Kidney epithelial cell (primary cell): Measurements from ENCODE around the gene PCMTD2. TPM values are rescaled to one million over a fixed set of nuclear protein-coding genes. Genes with fewer than 3 reads are reported as not detected.
"Not testable (repeated sequence)": the region's sequence is repeated elsewhere in the genome, so short reads cannot be mapped to it uniquely, and the experiment has no call there.

Experiments
- DNase-seq: peaks from one replicate; pipeline ENCODE4 v3.0.0-alpha.2; 2010; ENCODE audit warnings: low read depth
- H3K27me3 ChIP-seq: 2 replicates; pipeline ENCODE4 v1.6.0; 2011; ENCODE audit warnings: low read length; ENCODE audit not compliant: control insufficient read depth, insufficient read depth
- H3K36me3 ChIP-seq: 2 replicates; pipeline ENCODE4 v1.5.1; 2011; ENCODE audit warnings: low read length; ENCODE audit not compliant: control insufficient read depth, insufficient read depth
- H3K4me3 ChIP-seq: 2 replicates; pipeline ENCODE4 v1.5.1; 2011; ENCODE audit warnings: low read depth, mild to moderate bottlenecking, control low read depth, low read length
- CTCF ChIP-seq: IDR thresholded peaks from 2 replicates; pipeline ENCODE4 v1.5.1; 2011; ENCODE audit warnings: mild to moderate bottlenecking, moderate library complexity, low read length, control low read depth, inconsistent platforms; ENCODE audit not compliant: insufficient read depth, poor library complexity, severe bottlenecking
- total RNA-seq: library from RNA; depleted of rRNA; stranded (reverse); fragments of >200 nt; gene quantifications from 2 replicates; pipeline ENCODE4 v1.2.3, GENCODE V29; 2015

The PCMTD2 gene
- total RNA-seq, 1 donor from 2014 or later, result 53.8 TPM

GRCh38 chr20:64283646-64284045 lies 28.1 kb downstream of the PCMTD2 start:
- Histone ChIP-seq H3K36me3 (no peaks in the 10 kb centered on the region), H3K4me3 (no peak overlapping the region), H3K27me3 (no peaks in the 10 kb centered on the region)
- TF ChIP-seq CTCF, result no peak
- DNase-seq, result no peak

- DNase-seq, result not testable (repeated sequence)
These were observed 30.3 kb downstream of the PCMTD2 start for GRCh38 chr20:64285579-64286446.

DNA sequence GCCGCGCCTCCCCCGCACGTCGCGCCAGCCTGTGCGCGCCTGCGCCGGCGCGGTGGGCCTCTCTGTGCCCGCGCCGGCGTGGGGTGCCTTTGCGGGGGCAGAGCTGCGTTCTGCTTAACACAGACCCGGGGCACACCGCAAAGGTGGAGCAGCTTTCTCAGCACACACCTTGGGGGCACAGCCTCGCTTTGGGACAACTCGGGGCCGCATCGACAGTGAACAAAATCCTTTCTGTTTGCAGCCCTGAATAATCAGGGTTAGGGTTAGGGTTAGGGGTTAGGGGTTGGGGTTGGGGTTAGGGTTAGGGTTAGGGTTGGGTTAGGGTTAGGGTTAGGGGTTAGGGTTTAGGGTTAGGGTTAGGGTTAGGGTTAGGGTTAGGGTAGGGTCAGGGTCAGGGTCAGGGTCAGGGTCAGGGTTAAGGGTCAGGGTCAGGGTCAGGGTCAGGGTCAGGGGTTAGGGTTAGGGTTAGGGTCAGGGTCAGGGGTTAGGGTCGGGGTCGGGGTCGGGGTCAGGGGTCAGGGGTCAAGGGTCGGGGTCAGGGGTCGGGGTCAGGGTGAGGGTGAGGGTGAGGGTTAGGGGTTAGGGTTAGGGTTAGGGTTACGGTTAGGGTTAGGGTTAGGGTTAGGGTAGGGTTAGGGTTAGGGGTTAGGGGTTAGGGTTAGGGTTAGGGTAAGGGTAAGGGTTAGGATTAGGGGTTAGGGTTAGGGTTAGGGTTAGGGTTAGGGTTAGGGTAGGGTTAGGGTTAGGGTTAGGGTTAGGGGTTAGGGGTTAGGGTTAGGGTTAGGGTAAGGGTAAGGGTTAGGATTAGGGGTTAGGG lies 31.1 kb downstream of the PCMTD2 start:
- not testable (repeated sequence) for DNase-seq, H3K36me3 ChIP-seq, H3K27me3 ChIP-seq, H3K4me3 ChIP-seq

More at GRCh38 chr20:64285579-64286446, 30.3 kb downstream of the PCMTD2 start:
- H3K27me3 ChIP-seq, H3K4me3 ChIP-seq, H3K36me3 ChIP-seq: not testable (repeated sequence)
- peak; percentile 75 for TF ChIP-seq CTCF

DNA sequence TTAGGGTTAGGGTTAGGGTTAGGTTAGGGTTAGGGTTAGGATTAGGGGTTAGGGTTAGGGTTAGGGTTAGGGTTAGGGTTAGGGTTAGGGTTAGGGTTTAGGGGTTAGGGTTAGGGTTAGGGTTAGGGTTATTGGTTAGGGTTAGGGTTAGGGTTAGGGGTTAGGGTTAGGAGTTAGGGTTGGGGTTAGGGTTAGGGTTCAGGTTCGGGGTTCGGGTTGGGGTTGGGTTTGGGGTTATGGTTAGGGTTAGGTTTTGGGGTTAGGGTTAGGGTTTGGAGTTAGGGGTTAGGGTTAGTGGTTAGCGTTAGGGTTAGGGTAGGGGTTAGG lies 31.7 kb downstream of the PCMTD2 start:
- DNase-seq, H3K36me3 ChIP-seq, H3K27me3 ChIP-seq: not testable (repeated sequence)

DNA sequence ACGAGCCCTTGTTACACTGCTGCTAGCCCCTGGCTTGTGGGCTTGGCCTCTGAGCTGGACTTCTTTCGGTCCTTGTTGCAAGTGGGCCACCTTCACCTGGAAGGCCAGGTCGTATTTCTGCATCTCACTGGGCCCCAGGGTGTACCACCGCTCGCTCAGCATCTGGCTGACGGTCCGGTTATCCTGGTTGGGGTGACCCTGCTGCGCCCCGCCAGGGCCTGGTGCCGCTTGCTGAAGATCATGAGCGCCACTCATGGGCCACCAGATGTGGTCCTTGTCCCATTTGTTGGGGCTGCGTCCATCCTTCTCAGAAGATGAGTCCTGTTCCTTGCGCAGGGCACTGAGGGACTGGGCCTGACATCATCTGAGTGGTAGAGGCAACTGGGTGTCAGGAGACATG lies 36.6 kb downstream of the PCMTD2 start:
- not testable (repeated sequence) for H3K27me3 ChIP-seq, DNase-seq, H3K36me3 ChIP-seq, H3K4me3 ChIP-seq

More for the DNA sequence above, 31.7 kb downstream of the PCMTD2 start:
- not testable (repeated sequence) for H3K4me3 ChIP-seq

GRCh38 chr20:64303086-64303485 lies 47.5 kb downstream of the PCMTD2 start:
- not testable (repeated sequence) for H3K4me3 ChIP-seq, H3K36me3 ChIP-seq, DNase-seq, H3K27me3 ChIP-seq

GRCh38 chr20:64313761-64314160 lies 58.2 kb downstream of the PCMTD2 start:
- not testable (repeated sequence) for H3K4me3 ChIP-seq, H3K36me3 ChIP-seq, DNase-seq, H3K27me3 ChIP-seq

- not testable (repeated sequence) for H3K27me3 ChIP-seq, H3K36me3 ChIP-seq, H3K4me3 ChIP-seq, DNase-seq
These were observed 59.8 kb downstream of the PCMTD2 start for GRCh38 chr20:64315381-64315780.

DNA sequence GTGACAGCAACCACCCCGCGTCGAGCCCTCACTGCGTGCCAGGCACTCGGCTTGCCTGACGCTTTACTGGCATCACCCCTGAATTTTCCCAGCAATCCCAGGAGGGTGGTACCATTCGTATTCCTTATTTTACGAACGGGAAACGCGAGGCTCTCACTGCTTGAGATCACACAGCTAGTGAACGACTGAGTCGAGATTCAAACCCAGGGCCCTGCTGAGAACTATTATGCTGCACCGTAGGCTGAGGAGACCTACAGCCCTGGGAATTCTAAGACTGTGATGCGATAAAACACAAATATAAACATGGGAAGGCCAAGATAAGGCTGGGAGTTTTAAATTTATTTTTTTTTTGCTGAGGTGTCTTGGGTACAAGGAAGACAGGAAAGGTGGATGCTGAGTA lies 60.3 kb downstream of the PCMTD2 start:
- not testable (repeated sequence) for DNase-seq, H3K36me3 ChIP-seq, H3K27me3 ChIP-seq, H3K4me3 ChIP-seq

DNA sequence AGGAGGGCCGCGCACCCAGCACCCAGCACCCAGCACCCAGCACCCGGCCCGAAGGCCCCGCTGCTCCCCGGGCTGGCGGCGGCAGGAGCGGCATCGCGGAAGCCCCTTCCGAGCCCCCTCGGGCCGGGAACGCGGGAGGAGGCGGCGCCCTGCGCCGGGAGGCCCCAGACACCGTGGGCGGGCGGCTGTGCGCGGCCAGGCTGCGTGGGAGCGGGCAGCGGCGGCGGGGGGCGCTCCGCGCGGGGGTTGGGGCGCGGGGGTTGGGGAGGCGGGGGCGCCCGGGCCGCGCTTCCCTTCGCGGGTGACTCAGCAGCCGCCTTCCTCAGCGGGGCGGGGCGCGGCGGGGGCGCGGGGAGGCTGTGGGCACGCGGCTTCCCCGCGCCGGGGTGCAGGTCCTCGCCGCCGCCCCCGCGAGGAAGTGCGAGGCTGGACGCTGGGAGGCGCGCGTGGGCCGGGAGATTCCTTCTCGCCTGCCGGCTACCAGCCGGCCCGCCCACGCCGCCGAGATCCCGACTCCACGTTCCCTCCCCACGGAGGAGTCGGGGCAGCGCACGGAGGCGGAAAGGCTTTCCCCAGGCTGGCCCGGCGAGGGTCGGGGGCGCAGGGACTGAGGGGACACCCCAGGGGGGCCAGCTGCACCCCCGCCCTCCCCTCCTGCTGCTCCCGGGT lies 61.0 kb downstream of the PCMTD2 start:
- H3K36me3 ChIP-seq, H3K27me3 ChIP-seq, DNase-seq, H3K4me3 ChIP-seq: not testable (repeated sequence)

DNA sequence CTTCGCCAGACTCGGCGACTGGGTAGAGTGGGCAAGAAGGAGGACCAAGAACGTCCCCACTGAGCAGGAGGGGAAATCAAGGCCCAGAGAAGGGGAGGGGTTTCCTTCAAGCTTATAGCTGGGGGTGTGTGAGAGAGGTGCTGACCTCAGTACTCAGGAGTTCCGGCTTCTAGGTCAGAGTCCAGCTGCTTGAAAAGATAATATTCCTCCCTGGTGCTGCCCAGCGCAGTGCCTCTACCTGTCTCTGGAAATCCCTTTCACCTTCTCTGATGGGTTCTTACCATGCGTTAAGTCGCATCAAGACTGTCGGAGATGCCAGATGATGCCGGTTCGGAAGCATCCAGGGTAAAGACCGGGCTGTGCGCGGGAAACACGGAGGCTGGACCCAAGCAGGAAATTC lies 61.8 kb downstream of the PCMTD2 start:
- H3K36me3 ChIP-seq, H3K4me3 ChIP-seq, H3K27me3 ChIP-seq, DNase-seq: not testable (repeated sequence)

GRCh38 chr20:64318056-64318455 lies 62.5 kb downstream of the PCMTD2 start:
- H3K4me3 ChIP-seq, H3K36me3 ChIP-seq, DNase-seq, H3K27me3 ChIP-seq: not testable (repeated sequence)
